Glomerular visceral epithelial cell (primary cell): ENCODE measurements around the gene ARMH3.
"Not testable (repeated sequence)": the region's sequence is repeated elsewhere in the genome, so short reads cannot be mapped to it uniquely, and the experiment has no call there.

ENCODE experiments used
- DNase-seq: peaks from one replicate; pipeline ENCODE4 v3.0.0-alpha.2; 2016; ENCODE audit errors: extremely low spot score

The ARMH3 gene

DNA sequence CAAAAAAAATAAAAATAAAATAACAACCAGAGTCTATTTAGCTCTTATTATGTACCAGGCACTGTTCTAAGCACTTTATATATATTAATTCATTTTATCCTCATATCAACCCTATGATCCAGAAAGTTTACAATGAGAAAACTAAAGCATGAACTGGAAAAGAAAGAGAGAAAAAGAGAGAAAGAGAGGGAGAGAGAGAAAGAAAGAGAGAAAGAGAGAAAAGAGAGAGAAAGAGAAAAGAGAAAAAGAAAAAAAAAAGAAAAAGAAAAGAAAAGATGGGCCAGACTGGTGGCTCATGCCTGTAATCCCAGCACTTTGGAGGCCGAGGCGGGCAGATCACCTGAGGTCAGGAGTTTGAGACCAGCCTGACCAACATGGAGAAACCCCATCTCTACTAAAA lies 9.9 kb downstream of the ARMH3 start:
- DNase-seq = no peak

GRCh38 chr10:102045292-102045691 lies 10.7 kb downstream of the ARMH3 start:
- no peak for DNase-seq

DNA sequence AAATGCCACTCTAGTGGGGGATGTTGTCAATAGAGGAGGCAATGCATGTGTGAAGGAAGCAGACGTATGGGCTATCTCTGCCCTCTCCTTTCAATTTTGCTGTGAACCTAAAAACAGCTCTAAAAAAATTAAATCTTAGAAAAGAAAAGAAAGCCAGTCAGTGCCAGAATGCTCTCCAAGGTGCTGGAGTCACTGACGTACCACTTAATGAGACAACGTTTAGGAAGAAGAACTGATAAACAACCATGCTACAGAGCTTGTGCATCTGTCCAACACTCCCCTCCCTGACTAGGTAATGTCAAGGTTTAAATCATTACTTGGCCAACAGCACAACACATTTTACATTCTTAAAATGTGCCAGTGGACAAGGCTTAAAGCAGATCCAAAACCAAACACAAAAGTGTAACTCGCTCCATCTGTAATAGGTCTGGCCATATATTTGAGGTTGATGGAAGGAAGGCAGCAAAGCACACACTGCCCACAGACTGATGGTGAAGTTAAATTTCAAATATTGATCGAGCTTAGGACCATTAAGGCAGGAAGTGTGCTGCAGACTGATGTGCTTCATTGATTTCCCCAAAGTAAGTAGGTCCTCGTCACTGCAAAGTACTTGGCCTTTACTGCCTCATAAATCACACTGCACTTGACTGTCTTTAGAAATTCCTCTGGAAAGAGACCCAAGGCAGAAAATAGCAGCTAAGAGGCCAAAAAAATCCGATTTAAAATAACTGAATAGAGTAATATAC lies 15.5 kb downstream of the ARMH3 start:
- DNase-seq = no peak

- DNase-seq = no peak
Measured at GRCh38 chr10:102038410-102038809, 17.6 kb downstream of the ARMH3 start.

DNA sequence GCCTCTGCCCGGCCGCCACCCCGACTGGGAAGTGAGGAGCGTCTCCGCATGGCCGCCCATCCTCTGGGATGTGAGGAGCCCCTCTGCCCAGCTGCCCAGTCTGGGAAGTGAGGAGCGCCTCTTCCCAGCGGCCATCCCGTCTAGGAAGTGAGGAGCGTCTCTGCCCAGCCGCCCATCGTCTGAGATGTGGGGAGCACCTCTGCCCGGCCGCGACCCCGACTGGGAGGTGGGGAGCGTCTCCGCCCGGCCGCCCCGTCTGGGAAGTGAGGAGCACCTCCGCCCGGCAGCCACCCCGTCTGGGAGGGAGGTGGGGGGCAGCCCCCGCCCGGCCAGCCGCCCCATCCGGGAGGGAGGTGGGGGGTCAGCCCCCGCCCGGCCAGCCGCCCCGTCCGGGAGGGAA lies 20.2 kb downstream of the ARMH3 start:
- DNase-seq = not testable (repeated sequence)

GRCh38 chr10:102033787-102034186 lies 22.2 kb downstream of the ARMH3 start:
- no peak for DNase-seq

GRCh38 chr10:102027261-102027660 lies 28.7 kb downstream of the ARMH3 start:
- no peak for DNase-seq

DNA sequence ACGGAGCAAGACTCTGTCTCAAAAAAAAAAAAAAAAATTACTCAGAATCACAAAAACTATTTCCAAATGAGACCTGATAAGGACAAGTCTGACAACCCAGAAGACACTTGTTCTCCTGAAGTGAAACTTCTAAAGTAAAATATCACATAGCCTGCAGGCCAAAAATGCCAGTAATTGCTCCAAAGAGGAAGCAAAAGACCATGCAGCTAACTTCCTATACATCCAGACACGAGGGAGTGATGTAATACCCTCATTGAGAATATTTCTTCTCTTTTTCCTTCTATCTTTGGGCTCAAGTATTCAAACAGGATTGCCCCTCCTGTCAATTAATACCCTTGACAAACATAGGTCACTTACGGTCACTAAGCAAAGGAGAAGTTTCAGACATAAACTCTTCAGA lies 31.2 kb downstream of the ARMH3 start:
- DNase-seq = no peak

GRCh38 chr10:102020938-102021337 lies 35.0 kb downstream of the ARMH3 start:
- DNase-seq = no peak

DNA sequence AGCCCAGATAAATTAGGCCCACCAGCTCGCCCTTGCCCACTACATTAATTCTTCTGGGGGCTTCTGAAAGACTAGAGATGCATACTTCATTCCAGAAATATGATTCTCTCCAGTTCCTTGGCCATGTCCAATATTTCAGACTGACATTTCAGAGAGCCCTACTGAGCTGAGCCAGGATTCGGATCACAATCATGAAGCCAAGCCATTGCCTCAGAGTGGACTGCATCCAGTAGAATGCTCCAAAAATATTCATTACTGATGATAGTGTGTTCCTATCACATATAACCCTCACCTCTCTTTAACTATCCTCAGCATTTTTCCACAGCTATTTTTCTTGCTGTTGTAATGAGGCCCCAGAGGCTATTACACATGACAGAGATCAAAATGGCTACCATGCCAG lies 38.7 kb downstream of the ARMH3 start:
- DNase-seq = no peak

DNA sequence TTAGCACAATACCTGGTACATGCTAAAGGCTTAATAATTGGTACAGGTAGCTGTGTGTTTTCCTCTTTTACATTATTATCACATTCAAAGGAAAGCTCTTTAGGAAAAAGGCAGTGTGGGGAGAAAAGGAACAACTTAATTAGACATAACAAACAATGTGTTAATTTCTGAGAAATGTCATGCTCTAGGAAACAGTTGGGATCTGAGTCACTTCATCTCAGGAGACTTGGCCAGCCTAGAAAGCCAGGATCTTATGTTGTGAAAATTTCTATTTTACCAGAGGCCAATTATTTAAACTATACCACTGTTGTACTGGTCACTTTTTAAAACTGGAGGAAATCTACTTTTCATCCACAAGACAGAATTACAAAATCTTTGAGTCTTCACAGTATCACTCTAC lies 39.6 kb downstream of the ARMH3 start:
- no peak for DNase-seq

DNA sequence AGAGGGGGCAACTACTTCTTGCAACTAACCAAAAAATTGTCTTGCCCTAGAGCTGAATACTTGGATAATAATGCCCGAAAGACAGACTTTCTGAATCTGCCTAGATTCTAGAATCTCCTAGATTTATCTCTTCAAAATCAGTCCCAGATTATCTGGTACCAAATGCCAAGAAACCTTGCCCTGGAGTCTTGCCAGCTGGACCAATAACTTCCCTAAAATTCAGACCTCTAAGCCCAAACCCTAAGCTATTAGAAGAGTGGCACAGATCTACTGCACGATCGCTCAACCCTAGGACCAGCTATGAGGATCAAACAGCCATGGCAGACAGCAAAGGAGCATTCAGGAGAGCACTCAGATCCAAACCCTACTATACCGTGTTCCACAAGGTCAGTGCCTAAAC lies 45.0 kb downstream of the ARMH3 start:
- no peak for DNase-seq

DNA sequence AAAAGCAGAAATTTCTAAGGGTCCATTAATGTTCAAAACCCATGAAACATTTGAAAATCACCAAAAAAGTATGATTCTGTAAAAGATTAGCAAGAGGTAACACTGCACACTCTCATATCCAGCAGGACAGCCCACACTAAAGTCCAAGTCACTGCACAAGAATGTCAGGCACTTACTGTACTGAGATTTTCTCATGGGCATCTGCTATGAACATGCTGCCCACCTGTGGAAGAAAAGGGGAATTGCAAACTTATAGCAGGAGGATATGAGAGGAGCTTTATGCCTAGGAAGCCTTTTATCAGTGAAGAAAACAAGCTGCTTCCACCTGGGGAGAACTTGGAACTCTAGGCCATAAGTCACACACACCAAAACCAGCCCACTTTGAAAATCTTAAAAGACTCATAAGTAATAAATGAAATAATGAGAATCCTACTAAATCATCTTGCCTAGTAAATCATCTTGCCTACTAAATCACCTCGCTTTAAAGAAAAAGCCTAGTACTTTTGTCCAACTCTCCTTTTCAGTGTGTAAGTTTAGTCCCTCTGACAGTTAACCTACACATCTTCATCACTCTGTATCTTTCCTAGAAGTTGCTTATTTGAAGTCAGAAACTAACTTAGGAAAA lies 46.1 kb downstream of the ARMH3 start:
- DNase-seq = peak; percentile 88

DNA sequence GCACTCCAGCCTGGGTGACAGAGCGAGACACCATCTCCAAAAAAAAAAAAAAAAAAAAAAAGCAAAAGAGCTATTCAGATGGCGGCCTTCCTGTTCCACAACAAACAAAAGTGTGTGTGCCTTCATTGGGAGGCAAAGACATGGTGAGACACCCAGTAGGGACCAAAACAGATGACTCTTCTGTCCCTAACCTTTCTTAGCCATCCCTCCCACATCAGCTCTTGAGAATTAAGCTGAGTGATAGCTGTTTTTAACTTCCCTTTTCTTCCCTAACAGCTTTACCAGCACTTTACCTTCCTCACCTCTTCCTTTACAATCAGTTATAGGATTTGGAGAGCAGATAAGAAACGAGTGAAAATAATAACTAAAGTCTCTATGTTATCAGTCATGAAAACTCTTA lies 48.2 kb downstream of the ARMH3 start:
- DNase-seq = no peak

DNA sequence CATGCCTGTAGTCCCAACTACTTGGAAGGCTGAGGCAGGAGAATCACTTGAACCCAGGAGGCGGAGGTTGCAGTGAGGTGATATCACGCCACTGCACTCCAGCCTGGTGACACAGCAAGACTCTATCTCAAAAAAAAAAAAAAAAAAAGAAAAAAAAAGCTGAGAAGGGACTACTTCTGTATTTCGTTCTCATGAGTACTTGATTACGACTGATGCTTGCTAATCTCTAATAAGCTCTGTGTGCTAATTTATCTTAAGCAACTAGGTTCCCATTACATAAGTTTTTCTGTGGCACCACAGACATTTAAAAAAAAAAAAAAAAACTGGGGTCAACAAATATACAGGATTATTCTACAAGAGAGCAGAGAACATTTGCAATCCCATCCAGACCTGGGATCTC lies 48.9 kb downstream of the ARMH3 start:
- DNase-seq = not testable (repeated sequence)

GRCh38 chr10:102004376-102004775 lies 51.6 kb downstream of the ARMH3 start:
- no peak for DNase-seq

DNA sequence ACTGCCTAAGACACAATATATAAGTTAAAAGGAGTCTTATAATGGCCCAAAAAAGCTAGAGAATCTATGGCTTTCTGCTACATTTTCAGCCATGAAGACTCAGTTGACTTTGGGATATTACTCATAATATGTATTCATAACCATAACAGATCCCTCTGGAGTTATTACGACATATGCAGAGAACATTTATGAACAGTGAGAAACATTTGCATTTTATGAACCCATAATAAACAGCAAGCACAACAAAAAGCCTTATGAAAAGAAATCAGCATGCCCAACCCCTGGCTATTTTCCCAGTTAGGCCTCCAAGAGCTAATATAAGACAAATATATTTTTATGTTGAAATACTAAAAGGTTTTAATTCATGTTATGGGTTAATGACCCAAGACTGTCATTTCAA lies 52.4 kb downstream of the ARMH3 start:
- no peak for DNase-seq

DNA sequence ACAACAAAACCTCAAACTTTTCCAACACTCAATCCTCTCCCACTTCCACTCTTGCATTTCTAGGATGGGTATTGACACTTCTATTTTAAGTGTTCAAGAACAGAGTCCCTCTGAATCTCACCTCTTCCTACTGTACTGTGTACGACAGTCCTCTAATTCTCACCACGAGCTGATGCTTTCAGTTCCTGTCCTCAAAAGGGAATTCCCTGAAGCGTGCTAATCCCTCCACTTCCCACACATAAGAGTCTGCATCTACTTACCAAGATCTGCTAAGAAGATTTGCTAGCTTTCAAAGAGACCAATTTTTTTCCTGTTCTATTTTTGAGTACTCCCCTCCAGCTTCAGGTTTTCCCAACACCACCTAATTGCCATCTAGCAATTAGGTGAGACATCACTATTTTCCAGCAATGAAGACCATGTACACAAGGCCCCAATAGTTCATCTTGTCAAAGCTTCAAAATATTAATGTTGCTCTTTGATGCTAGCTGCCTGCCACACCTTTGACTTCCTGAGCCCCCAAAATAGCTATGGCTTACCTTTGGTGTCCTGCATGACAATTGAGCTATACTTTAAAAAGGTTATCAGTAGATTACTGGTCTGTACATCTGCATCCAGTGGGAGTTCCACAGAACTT lies 54.4 kb downstream of the ARMH3 start:
- no peak for DNase-seq

DNA sequence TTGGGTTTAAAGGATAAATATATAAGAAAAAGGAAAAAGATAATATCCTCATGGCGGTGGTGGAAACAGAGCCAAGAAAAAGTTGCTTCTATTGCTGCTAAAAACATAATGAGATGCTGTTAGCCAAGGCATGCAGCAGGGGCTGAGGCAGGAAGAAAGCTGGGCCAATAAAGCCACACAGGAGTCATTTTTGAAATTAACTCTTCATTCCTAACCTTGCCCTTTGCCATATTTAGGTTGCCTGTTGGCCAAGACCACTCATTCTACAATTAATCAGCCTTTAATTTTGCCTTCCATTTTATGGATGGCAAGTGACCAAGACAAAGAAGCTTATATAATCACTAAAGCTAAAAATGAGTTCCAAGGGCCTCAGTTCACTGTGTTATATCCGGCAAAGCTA lies 58.2 kb downstream of the ARMH3 start:
- DNase-seq = no peak

DNA sequence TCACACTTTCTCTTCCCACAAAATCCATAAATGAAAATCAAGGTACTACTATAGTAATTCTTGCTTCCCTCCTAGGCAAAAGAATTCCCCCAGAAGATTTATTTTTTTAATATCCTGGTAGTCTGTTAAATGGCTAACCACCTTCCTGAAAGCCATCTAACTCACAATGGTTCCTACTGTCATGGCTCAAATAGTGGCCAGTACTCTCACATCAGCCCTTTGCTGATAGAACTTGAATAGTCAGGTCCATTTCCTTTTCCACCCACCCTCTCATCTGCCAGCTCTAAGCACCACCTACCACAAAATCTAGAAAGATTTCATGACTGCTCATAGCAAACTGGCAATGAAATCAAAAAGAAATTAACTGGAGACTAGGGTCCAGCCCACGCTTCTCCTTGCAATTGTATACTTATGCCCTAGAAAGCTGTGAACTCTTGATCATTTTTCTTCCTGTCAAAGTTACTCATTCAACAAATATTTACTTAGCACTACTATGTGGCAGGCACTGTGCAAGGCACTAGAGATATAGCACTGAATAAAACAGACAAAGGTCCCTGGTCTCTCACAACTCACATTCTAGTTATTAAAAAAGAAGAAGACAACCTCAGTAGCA lies 60.4 kb downstream of the ARMH3 start:
- no peak for DNase-seq

DNA sequence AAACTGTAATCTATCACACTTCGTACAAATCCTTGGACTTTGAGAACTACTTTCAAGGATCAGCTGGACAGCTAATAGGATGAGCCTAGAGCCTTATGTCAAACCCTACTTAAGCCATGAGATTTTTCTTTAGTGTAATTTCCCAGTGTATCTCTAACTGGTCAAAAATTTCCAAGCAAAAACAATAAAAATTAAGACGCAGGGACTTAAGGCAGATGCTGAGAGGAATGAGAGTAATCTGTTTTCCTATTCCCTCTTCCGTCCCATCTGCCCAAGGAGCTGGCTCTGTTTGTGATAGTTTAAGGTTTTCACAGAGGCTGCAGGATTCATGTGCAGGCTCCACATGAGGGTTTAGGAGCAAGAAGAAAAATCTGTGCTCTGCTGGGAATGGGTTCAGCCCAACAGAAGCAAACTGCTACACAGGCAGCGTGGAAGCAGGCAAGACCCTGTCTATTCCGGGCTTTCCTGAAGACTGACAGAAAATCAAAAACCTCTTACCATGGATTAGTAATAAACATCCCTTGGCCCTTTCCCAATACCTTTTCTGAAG lies 62.2 kb downstream of the ARMH3 start:
- no peak for DNase-seq

DNA sequence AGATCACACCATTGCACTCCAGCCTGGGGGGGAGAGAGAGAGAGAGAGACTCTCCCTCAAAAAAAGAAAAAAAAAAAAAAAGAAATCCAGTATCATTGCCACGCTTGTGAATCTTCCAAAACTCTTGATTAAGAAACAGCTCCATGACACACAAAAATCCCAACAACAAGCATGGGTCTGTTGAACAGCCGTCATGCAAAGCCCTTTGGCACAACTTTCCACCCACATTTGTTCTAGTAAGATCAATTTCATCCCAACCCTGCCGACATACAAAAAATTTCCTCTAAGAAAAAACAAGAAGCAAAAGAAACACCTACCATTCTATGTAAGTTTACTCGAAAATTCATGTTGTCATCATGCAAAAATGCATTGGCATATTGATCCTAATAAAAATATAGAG lies 62.8 kb downstream of the ARMH3 start:
- no peak for DNase-seq

DNA sequence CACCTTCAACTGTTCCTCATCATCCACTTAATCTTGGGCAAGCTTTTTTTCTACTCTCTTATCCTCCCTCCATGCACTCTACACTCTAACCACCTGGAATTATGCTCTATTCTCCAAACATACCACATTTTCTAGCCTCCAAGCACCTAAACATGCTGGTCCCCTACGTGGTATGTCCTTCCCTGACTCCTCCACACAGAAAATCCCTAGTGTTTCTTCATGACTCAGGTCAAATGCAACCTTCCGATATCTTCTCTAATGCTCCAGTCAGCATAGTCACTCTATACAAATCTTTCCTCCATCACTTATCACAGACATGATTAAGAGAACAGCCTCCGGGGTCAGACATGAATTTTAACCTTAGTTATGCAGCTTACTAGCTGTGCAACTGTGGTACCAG lies 68.8 kb downstream of the ARMH3 start:
- no peak for DNase-seq
